K562 (cell line): ENCODE data around the gene SLC23A2. TPM values are rescaled to one million over a fixed set of nuclear protein-coding genes. Genes with fewer than 3 reads are reported as not detected.

Source experiments
- ATAC-seq: fragments of 200-7000 bp; cut with Tn5 transposase; 3 replicates; pipeline ENCODE4 v1.9.1; 2020; ENCODE audit warnings: moderate library complexity
- BruUV-seq: library from RNA; stranded (reverse); fragments of 400-500 nt; replicated peaks from 2 replicates; lab custom pipeline; 2021; lab: Mats Ljungman, UMichigan
- CTCF ChIA-PET: fragments of 300-600 bp; formaldehyde crosslinking; extraction: SDS; loops from one replicate; lab custom pipeline; 2021; ENCODE audit warnings: low intra/inter-chr PET ratio; lab: Yijun Ruan, JAX
- POLR2A ChIA-PET: fragments of 300-600, 350-650 bp; sonication (Branson Sonifier 250); formaldehyde crosslinking; extraction: SDS; loops from one replicate; lab custom pipeline; 2021; ENCODE audit warnings: antibody characterized with exemption, inconsistent platforms; lab: Yijun Ruan, JAX
- DNase-seq, 4 experiments: peaks; one replicate each; pipeline versions ENCODE4 v3.0.0 to v3.0.0-alpha.2; 2011 to 2018; ENCODE audit warnings: low spot score in 3 of 4, mixed read lengths in 3 of 4; ENCODE audit errors: extremely low read depth in 1 of 4
- FAIRE-seq: peaks from 2 replicates; lab custom pipeline; 2011; peaks lifted over from hg19 to GRCh38; lab: Jason Lieb, UNC
- H2AFZ ChIP-seq: 2 replicates; pipeline ENCODE4 v1.6.0; 2011; ENCODE audit warnings: low read depth, low read length, control low read depth, inconsistent platforms
- H3K27ac ChIP-seq: fragments of 200-600 bp; 3 replicates; pipeline ENCODE4 v1.8.0; 2011; ENCODE audit warnings: low read depth, mild to moderate bottlenecking, control low read depth, inconsistent platforms, low read length, moderate library complexity, mixed read lengths; ENCODE audit errors: extremely low read depth
- H3K27me3 ChIP-seq, 2 experiments: fragments of 300-600 bp in 1 of 2; 2 replicates in 1 of 2; 3 replicates in 1 of 2; pipeline versions ENCODE4 v1.6.0 to v1.8.0; 2011; ENCODE audit warnings: inconsistent platforms in 2 of 2, low read length in 2 of 2, mild to moderate bottlenecking in 1 of 2, mixed read lengths in 1 of 2, moderate library complexity in 1 of 2; ENCODE audit not compliant: control insufficient read depth in 2 of 2, insufficient read depth in 2 of 2
- H3K36me3 ChIP-seq: fragments of 300-600 bp; 3 replicates; pipeline ENCODE4 v1.8.0; 2011; ENCODE audit warnings: mild to moderate bottlenecking, low read length, inconsistent platforms; ENCODE audit not compliant: control insufficient read depth, insufficient read depth
- H3K4me1 ChIP-seq, 2 experiments: fragments of 200-600 bp in 1 of 2; replicated peaks in 1 of 2; 2 replicates in 1 of 2; 3 replicates in 1 of 2; pipeline versions ENCODE4 v1.5.1 to v1.8.0; 2011; ENCODE audit warnings: inconsistent platforms in 2 of 2, low read length in 2 of 2, mild to moderate bottlenecking in 1 of 2, mixed read lengths in 1 of 2, moderate library complexity in 1 of 2; ENCODE audit not compliant: control insufficient read depth in 2 of 2, insufficient read depth in 2 of 2
- H3K4me2 ChIP-seq: 2 replicates; pipeline ENCODE4 v1.6.1; 2011; ENCODE audit warnings: low read length, control low read depth, inconsistent platforms, mixed read lengths; ENCODE audit not compliant: insufficient read depth
- H3K4me3 ChIP-seq: fragments of 200-600 bp; sonication (generic), shearing (Covaris generic); 2 replicates; pipeline ENCODE4 v1.5.1; 2016; ENCODE audit warnings: control low read depth, inconsistent platforms
- H3K79me2 ChIP-seq: fragments of 200-600 bp; 3 replicates; pipeline ENCODE4 v1.8.0; 2011; ENCODE audit warnings: low read length, inconsistent platforms; ENCODE audit not compliant: control insufficient read depth, insufficient read depth
- H3K9ac ChIP-seq, 2 experiments: 2 replicates each; pipeline versions ENCODE4 v1.6.0 to v1.6.1; 2011; ENCODE audit warnings: low read depth in 2 of 2, low read length in 2 of 2, control low read depth in 1 of 2, inconsistent platforms in 1 of 2, mild to moderate bottlenecking in 1 of 2, mixed read lengths in 1 of 2; ENCODE audit not compliant: insufficient read depth in 1 of 2
- H3K9me1 ChIP-seq: one replicate; pipeline ENCODE4 v1.6.0; 2011; ENCODE audit warnings: inconsistent platforms, mild to moderate bottlenecking, low read length, moderate library complexity; ENCODE audit not compliant: control insufficient read depth, insufficient read depth
- H3K9me3 ChIP-seq: replicated peaks from 2 replicates; pipeline ENCODE4 v1.5.1; 2011; ENCODE audit warnings: low read depth, low read length, inconsistent platforms; ENCODE audit not compliant: control insufficient read depth, insufficient read depth
- H4K20me1 ChIP-seq: replicated peaks from 2 replicates; pipeline ENCODE4 v1.6.1; 2011; ENCODE audit warnings: low read length, inconsistent platforms, mixed read lengths; ENCODE audit not compliant: control insufficient read depth, insufficient read depth
- GATA2 ChIP-seq: sonication (generic); formaldehyde crosslinking; IDR thresholded peaks from 2 replicates; pipeline ENCODE4 v1.4.0; 2020; ENCODE audit warnings: mild to moderate bottlenecking, missing genetic modification reagents
- STAG1 ChIP-seq: sonication (generic); formaldehyde crosslinking; IDR thresholded peaks from 2 replicates; pipeline ENCODE4 v1.5.0; 2020; ENCODE audit warnings: missing genetic modification reagents, borderline replicate concordance
- TRIM28 ChIP-seq: fragments of 450-650 bp; IDR thresholded peaks from 2 replicates; pipeline ENCODE4 v1.6.1; 2017
- ZNF584 ChIP-seq: fragments of 200-800 bp; sonication (Bioruptor generic); IDR thresholded peaks from 2 replicates; pipeline ENCODE4 v1.6.1; 2016; ENCODE audit warnings: low read depth, mild to moderate bottlenecking, missing genetic modification characterization, missing compliant biosample characterization
- WGBS: fragments of 100-300 bp; shearing (Covaris generic); methylation state at CpG from one replicate; pipeline ENCODE4 v1.1.6; 2016; ENCODE audit warnings: low coverage, mixed read lengths; ENCODE audit not compliant: insufficient coverage; ENCODE audit errors: missing lambda C conversion rate; 5-methylcytosine and 5-hydroxymethylcytosine counted together
- in situ Hi-C: fragments of 300-500 bp; cut with MboI; formaldehyde crosslinking; loops from 4 replicates; pipeline ENCODE4 v1.15.0; 2018; ENCODE audit warnings: inconsistent platforms, mixed read lengths
- intact Hi-C: fragments of 100-400 bp; cut with micrococcal nuclease; formaldehyde crosslinking; loops from 2 replicates; pipeline ENCODE4 v1.14.2; 2022
- polyA plus RNA-seq, 8 experiments: library from polyadenylated mRNA; depleted of rRNA in 4 of 8; stranded (reverse) in 5 of 8; unstranded in 3 of 8; fragments of >200 nt; fragmentation: Nextera tagmentation in 2 of 8; fragmentation: Illumina TruSeq in 1 of 8; extraction: Ambion mirVana in 2 of 8; extraction: Trizol in 1 of 8; gene quantifications; 2 replicates each; pipeline versions ENCODE4 v1.2.1 to v1.2.3, GENCODE V29; 2011 to 2014; ENCODE audit warnings: inconsistent platforms in 1 of 8, missing spikeins in 1 of 8
- total RNA-seq, 7 experiments: library from RNA; depleted of rRNA in 6 of 7; stranded (reverse); fragments of >200 nt in 6 of 7; fragmentation: Illumina TruSeq in 2 of 7; extraction: Trizol in 2 of 7; gene quantifications; 2 replicates each; pipeline versions ENCODE4 v1.2.1 to v1.2.3, GENCODE V29; 2011 to 2021; ENCODE audit warnings: low replicate concordance in 1 of 7
- TF ChIP-seq, protein P1 (sequence below): fragments of 250-450 bp; sonication (Bioruptor Pico); IDR thresholded peaks from 2 replicates; pipeline ENCODE4 v1.5.0; 2022; ENCODE audit warnings: mild to moderate bottlenecking

SLC23A2 gene
- total and polyA plus RNA-seq, 9 of the 15 experiments (the other 6 are each of a cell fraction or from before 2014, with no cell fraction given), result 0.39 to 6.7 (median 3.2) TPM

DNA sequence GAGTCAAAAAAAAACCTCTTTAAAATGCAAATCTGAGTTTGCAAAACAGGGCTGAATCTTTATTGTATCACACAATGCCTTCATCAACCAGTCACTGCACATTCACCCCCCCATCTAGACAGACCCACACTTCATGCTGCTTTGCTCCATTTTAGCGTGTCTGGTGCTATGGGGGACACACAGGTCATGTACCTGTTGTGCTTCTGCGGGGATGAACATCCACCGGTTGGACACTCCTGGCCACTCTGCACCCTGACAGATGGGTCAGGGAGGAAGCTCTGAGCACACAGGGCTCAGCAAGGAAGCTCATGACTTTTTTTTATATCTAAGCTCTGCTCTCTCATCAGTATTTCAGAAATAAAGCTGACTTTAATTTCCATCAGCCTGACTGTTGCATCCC lies 143.3 kb downstream of the SLC23A2 start (continued):
- TF ChIP-seq, protein P1, sequence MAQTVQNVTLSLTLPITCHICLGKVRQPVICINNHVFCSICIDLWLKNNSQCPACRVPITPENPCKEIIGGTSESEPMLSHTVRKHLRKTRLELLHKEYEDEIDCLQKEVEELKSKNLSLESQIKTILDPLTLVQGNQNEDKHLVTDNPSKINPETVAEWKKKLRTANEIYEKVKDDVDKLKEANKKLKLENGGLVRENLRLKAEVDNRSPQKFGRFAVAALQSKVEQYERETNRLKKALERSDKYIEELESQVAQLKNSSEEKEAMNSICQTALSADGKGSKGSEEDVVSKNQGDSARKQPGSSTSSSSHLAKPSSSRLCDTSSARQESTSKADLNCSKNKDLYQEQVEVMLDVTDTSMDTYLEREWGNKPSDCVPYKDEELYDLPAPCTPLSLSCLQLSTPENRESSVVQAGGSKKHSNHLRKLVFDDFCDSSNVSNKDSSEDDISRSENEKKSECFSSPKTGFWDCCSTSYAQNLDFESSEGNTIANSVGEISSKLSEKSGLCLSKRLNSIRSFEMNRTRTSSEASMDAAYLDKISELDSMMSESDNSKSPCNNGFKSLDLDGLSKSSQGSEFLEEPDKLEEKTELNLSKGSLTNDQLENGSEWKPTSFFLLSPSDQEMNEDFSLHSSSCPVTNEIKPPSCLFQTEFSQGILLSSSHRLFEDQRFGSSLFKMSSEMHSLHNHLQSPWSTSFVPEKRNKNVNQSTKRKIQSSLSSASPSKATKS (CRISPR knock-in tag), result no peak
- TF ChIP-seq STAG1 (CRISPR knock-in tag) (no peak), ZNF584 (CRISPR knock-in tag) (no peak)
- TF ChIP-seq, all 486 proteins: peak for 0

DNA sequence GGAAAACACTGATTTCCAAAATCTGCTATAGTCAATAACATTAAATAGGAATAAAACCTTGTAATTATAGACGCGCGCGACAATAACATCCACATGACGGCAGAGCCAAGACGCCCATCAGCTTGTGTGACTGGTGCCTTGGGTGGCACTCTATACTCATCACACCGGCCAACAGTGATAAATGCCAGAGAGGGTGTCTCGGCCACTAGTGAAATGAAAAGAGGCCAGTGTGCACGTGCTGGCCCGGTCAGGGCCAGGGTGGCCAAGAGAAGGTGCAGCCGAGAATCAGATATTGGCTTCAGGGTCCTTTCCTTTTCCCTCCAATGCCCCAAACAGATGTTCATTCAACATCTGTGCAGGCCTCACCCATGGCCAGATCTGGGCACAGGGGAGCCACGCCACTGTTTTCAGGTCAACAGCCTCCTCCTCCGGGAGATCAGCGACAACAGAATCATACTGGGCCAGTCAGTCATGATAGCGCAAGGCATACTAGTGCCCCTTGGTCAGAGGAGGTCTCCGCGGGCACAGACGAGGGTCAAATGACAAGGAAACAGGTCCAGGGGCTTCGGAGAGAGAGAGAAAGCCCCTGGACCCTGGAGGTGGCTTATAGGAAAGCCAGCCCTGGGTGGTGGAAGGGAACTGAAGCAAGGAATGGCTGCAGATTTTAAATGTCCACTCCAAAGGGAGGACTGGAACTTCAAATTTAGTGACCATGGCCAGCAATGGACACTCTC lies 145.1 kb downstream of the SLC23A2 start:
- DNase-seq, result no peak
- H3K4me3 ChIP-seq, result no peak overlapping the region
- 87% methylated on average over 18 of the region's 19 CpGs for WGBS
- no peak overlapping the region for H3K4me2 ChIP-seq
- no peak overlapping the region for H2AFZ ChIP-seq
- no peak overlapping the region for H3K27ac ChIP-seq
- intact Hi-C loops, result no loop called here
- no peaks in the 10 kb centered on the region for H3K9me1 ChIP-seq
- in situ Hi-C loops, result no loop called here
- H3K27me3 ChIP-seq, result no peaks in the 10 kb centered on the region
- no peaks in the 10 kb centered on the region for H3K9me3 ChIP-seq
- H3K79me2 ChIP-seq, result no peaks in the 10 kb centered on the region
- 0 out of 3 replicates have a peak, but pooled peaks cover 7% of the 10 kb centered on the region for H3K36me3 ChIP-seq
- ChIA-PET CTCF (no interaction called here), POLR2A (interaction anchor here (0.5 kb wide), 1 partner anchor 167 kb away, joined by 4 read pairs; no protein-coding TSS in a partner anchor)
- ATAC-seq, result no peak
- BruUV-seq, result no TSS peak
- no peaks in the 10 kb centered on the region for H3K4me1 ChIP-seq
- H3K9ac ChIP-seq, result no peak overlapping the region
- no peak for TF ChIP-seq GATA2
- TF ChIP-seq TRIM28, result no peak
- FAIRE-seq, result no peak
- no peaks in the 10 kb centered on the region for H4K20me1 ChIP-seq
